ENCODE results near the gene ALDH1A1.
A peak's percentile ranks its signal among the peaks of the same experiment; 100 is the strongest.

The ALDH1A1 gene

GRCh38 chr9:72971411-72971810 lies 18.6 kb upstream of the ALDH1A1 start:
- Histone ChIP-seq H4K12ac (ENCODE audit: low read depth, low read length) (no peak overlapping the region), H3K4ac (ENCODE audit: low read depth, low read length) (no peak overlapping the region), H3K27me3 (ENCODE audit: insufficient read depth, low read length) (no peaks in the 10 kb centered on the region), H3K4me2 (ENCODE audit: low read length) (no peak overlapping the region), H3K36me3 (ENCODE audit: control insufficient read depth in 1 of 2, insufficient read depth in 2 of 2, low read length in 2 of 2) (no peaks in the 10 kb centered on the region), H3K27ac (ENCODE audit: low read depth, low read length) (no peak overlapping the region), H3K23ac (ENCODE audit: low read length) (no peak overlapping the region), H3K4me3 (ENCODE audit: low read depth, low read length) (no peak overlapping the region), H2BK120ac (ENCODE audit: insufficient read depth, low read length, poor library complexity) (no peak overlapping the region), H3K79me2 (ENCODE audit: control insufficient read depth, insufficient read depth, low read length, poor library complexity) (no peaks in the 10 kb centered on the region), H4K91ac (ENCODE audit: low read depth, low read length) (no peak overlapping the region), H2AK5ac (ENCODE audit: low read length) (no peak overlapping the region), H3K14ac (ENCODE audit: low read length) (no peak overlapping the region), H2BK12ac (ENCODE audit: low read length) (no peak overlapping the region), H2BK5ac (ENCODE audit: low read depth, low read length, poor library complexity) (no peak overlapping the region), H3K4me1 (ENCODE audit: control insufficient read depth in 1 of 2, insufficient read depth in 2 of 2, low read length in 2 of 2) (no peaks in the 10 kb centered on the region), H4K8ac (ENCODE audit: low read depth, low read length) (no peak overlapping the region), H2AFZ (ENCODE audit: insufficient read depth, low read length, poor library complexity) (no peak overlapping the region), H3K9ac (ENCODE audit: low read length) (no peak overlapping the region), H3K79me1 (ENCODE audit: low read length) (no peaks in the 10 kb centered on the region), H3K18ac (ENCODE audit: low read length) (no peak overlapping the region), H3K9me3 (ENCODE audit: insufficient read depth, low read depth, low read length) (no peaks in the 10 kb centered on the region)
- no CpG with 5 or more reads among the region's 2 CpGs for WGBS (ENCODE audit: extremely low coverage, insufficient coverage, insufficient read length)
- no peak for DNase-seq

GRCh38 chr9:72960446-72960845 lies 7.6 kb upstream of the ALDH1A1 start:
- Histone ChIP-seq H4K8ac (ENCODE audit: low read depth, low read length) (no peak overlapping the region), H2BK12ac (ENCODE audit: low read length) (no peak overlapping the region), H4K91ac (ENCODE audit: low read depth, low read length) (no peak overlapping the region), H3K79me1 (ENCODE audit: low read length) (no peaks in the 10 kb centered on the region), H3K27ac (ENCODE audit: low read depth, low read length) (no peak overlapping the region), H3K4me1 (ENCODE audit: control insufficient read depth in 1 of 2, insufficient read depth in 2 of 2, low read length in 2 of 2) (no peaks in the 10 kb centered on the region), H3K9ac (ENCODE audit: low read length) (no peak overlapping the region), H3K9me3 (ENCODE audit: insufficient read depth, low read depth, low read length) (no peaks in the 10 kb centered on the region), H3K4ac (ENCODE audit: low read depth, low read length) (no peak overlapping the region), H3K79me2 (ENCODE audit: control insufficient read depth, insufficient read depth, low read length, poor library complexity) (no peaks in the 10 kb centered on the region), H3K4me2 (ENCODE audit: low read length) (no peak overlapping the region), H3K36me3 (ENCODE audit: control insufficient read depth in 1 of 2, insufficient read depth in 2 of 2, low read length in 2 of 2) (peaks cover 0 to 1% of the 10 kb centered on the region in 2 experiments), H3K18ac (ENCODE audit: low read length) (no peak overlapping the region), H3K14ac (ENCODE audit: low read length) (no peak overlapping the region), H3K4me3 (ENCODE audit: low read depth, low read length) (no peak overlapping the region), H3K27me3 (ENCODE audit: insufficient read depth, low read length) (no peaks in the 10 kb centered on the region), H4K12ac (ENCODE audit: low read depth, low read length) (no peak overlapping the region), H2AK5ac (ENCODE audit: low read length) (no peak overlapping the region), H2BK5ac (ENCODE audit: low read depth, low read length, poor library complexity) (no peak overlapping the region), H2AFZ (ENCODE audit: insufficient read depth, low read length, poor library complexity) (no peak overlapping the region), H3K23ac (ENCODE audit: low read length) (no peak overlapping the region), H2BK120ac (ENCODE audit: insufficient read depth, low read length, poor library complexity) (no peak overlapping the region)
- no CpG with 5 or more reads among the region's 4 CpGs for WGBS (ENCODE audit: extremely low coverage, insufficient coverage, insufficient read length)
- DNase-seq, result no peak

GRCh38 chr9:72958485-72959281 lies 5.8 kb upstream of the ALDH1A1 start:
- Histone ChIP-seq H3K4me3 (ENCODE audit: low read depth, low read length) (no peak overlapping the region), H3K9ac (ENCODE audit: low read length) (no peak overlapping the region), H3K9me3 (ENCODE audit: insufficient read depth, low read depth, low read length) (no peaks in the 10 kb centered on the region), H3K27ac (ENCODE audit: low read depth, low read length) (no peak overlapping the region), H4K91ac (ENCODE audit: low read depth, low read length) (no peak overlapping the region), H3K36me3 (ENCODE audit: control insufficient read depth in 1 of 2, insufficient read depth in 2 of 2, low read length in 2 of 2) (peaks cover 0 to 1% of the 10 kb centered on the region in 2 experiments), H2BK5ac (ENCODE audit: low read depth, low read length, poor library complexity) (no peak overlapping the region), H2AFZ (ENCODE audit: insufficient read depth, low read length, poor library complexity) (no peak overlapping the region), H3K18ac (ENCODE audit: low read length) (no peak overlapping the region), H3K79me2 (ENCODE audit: control insufficient read depth, insufficient read depth, low read length, poor library complexity) (no peaks in the 10 kb centered on the region), H3K27me3 (ENCODE audit: insufficient read depth, low read length) (no peaks in the 10 kb centered on the region), H3K4me1 (ENCODE audit: control insufficient read depth in 1 of 2, insufficient read depth in 2 of 2, low read length in 2 of 2) (no peaks in the 10 kb centered on the region), H2BK12ac (ENCODE audit: low read length) (no peak overlapping the region), H3K14ac (ENCODE audit: low read length) (no peak overlapping the region), H3K79me1 (ENCODE audit: low read length) (no peaks in the 10 kb centered on the region), H4K8ac (ENCODE audit: low read depth, low read length) (peak overlapping the region; percentile 19), H2BK120ac (ENCODE audit: insufficient read depth, low read length, poor library complexity) (no peak overlapping the region), H3K4me2 (ENCODE audit: low read length) (no peak overlapping the region), H2AK5ac (ENCODE audit: low read length) (no peak overlapping the region), H3K23ac (ENCODE audit: low read length) (no peak overlapping the region), H4K12ac (ENCODE audit: low read depth, low read length) (no peak overlapping the region), H3K4ac (ENCODE audit: low read depth, low read length) (no peak overlapping the region)
- WGBS (ENCODE audit: extremely low coverage, insufficient coverage, insufficient read length), result no CpG with 5 or more reads among the region's 5 CpGs
- no peak for DNase-seq

DNA sequence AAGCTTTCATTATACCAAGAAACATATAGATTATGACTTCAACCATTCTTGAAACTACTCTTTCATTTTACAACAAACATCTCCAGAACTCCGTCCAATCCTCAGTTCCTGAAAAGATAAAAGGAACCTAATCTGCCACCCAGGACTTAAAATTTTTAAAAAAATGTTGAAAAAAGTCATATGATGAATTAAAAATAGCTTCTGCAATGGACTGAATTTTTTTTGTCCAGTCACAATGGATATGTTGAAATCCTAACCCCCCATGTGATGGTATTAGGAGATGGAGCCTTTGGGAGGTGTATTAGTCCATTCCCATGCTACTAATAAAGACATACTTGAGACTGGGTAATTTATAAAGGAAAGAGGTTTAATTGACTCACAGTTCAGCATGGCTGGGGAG lies 2.7 kb upstream of the ALDH1A1 start:
- Histone ChIP-seq H4K8ac (ENCODE audit: low read depth, low read length) (no peak overlapping the region), H3K4me3 (ENCODE audit: low read depth, low read length) (no peak overlapping the region), H4K91ac (ENCODE audit: low read depth, low read length) (no peak overlapping the region), H3K23ac (ENCODE audit: low read length) (no peak overlapping the region), H3K27me3 (ENCODE audit: insufficient read depth, low read length) (no peaks in the 10 kb centered on the region), H2BK12ac (ENCODE audit: low read length) (no peak overlapping the region), H2BK120ac (ENCODE audit: insufficient read depth, low read length, poor library complexity) (no peak overlapping the region), H3K4me1 (ENCODE audit: control insufficient read depth in 1 of 2, insufficient read depth in 2 of 2, low read length in 2 of 2) (no peaks in the 10 kb centered on the region), H3K18ac (ENCODE audit: low read length) (no peak overlapping the region), H3K9me3 (ENCODE audit: insufficient read depth, low read depth, low read length) (no peaks in the 10 kb centered on the region), H3K79me2 (ENCODE audit: control insufficient read depth, insufficient read depth, low read length, poor library complexity) (no peaks in the 10 kb centered on the region), H3K14ac (ENCODE audit: low read length) (no peak overlapping the region), H3K4ac (ENCODE audit: low read depth, low read length) (no peak overlapping the region), H2AFZ (ENCODE audit: insufficient read depth, low read length, poor library complexity) (no peak overlapping the region), H2AK5ac (ENCODE audit: low read length) (no peak overlapping the region), H3K79me1 (ENCODE audit: low read length) (no peaks in the 10 kb centered on the region), H3K36me3 (ENCODE audit: control insufficient read depth in 1 of 2, insufficient read depth in 2 of 2, low read length in 2 of 2) (peaks cover 0 to 1% of the 10 kb centered on the region in 2 experiments), H3K9ac (ENCODE audit: low read length) (no peak overlapping the region), H4K12ac (ENCODE audit: low read depth, low read length) (no peak overlapping the region), H3K4me2 (ENCODE audit: low read length) (no peak overlapping the region), H2BK5ac (ENCODE audit: low read depth, low read length, poor library complexity) (no peak overlapping the region), H3K27ac (ENCODE audit: low read depth, low read length) (no peak overlapping the region)
- no CpG with 5 or more reads among the region's 1 CpG for WGBS (ENCODE audit: extremely low coverage, insufficient coverage, insufficient read length)
- DNase-seq, result no peak
